ENCODE results near the gene OPRD1. TPM values are rescaled to one million over a fixed set of nuclear protein-coding genes. Genes with fewer than 3 reads are reported as not detected.
A peak's percentile ranks its signal among the peaks of the same experiment; 100 is the strongest.
"Not testable (repeated sequence)": the region's sequence is repeated elsewhere in the genome, so short reads cannot be mapped to it uniquely, and the experiment has no call there.

OPRD1 gene
- polyA plus RNA-seq, 3 donors: 0.01 TPM; not detected in 2

GRCh38 chr1:28845786-28846543 lies 34.0 kb downstream of the OPRD1 start:
- Mint-ChIP-seq H3K36me3 (no peaks in the 10 kb centered on the region), H3K27me3 (ENCODE audit: low read depth in 3 of 3) (peaks cover 1 to 4% (median 3%) of the 10 kb centered on the region in 3 donors), H3K9me3 (no peaks in the 10 kb centered on the region), H3K27ac (peak overlapping the region in 3 of 7 donors; percentile 0 to 18 (median 14)), H3K4me1 (peaks cover 9% of the 10 kb centered on the region), H3K4me3 (no peak overlapping the region)
- H3K27ac ChIP-seq (ENCODE audit: low read depth in 1 of 2, low read length in 2 of 2): peak overlapping the region in 1 of 2 donors; percentile 3
- intact Hi-C loops (cut with micrococcal nuclease): no loop called here
- peak overlapping the region; percentile 63 for H2AFZ ChIP-seq (ENCODE audit: insufficient read depth, low read depth, low read length, poor library complexity, severe bottlenecking)
- no peaks in the 10 kb centered on the region for H3K36me3 ChIP-seq (replicated peaks in 1 of 2; ENCODE audit: control insufficient read depth in 1 of 2, insufficient read depth in 2 of 2, low read length in 2 of 2)
- H3K4me2 ChIP-seq (replicated peaks; ENCODE audit: extremely low read depth, low read length, poor library complexity, severe bottlenecking): no peak overlapping the region
- H3K27me3 ChIP-seq (ENCODE audit: control insufficient read depth in 2 of 2, insufficient read depth in 2 of 2, low read length in 2 of 2): no peaks in the 10 kb centered on the region
- TF ChIP-seq CTCF (IDR thresholded peaks at IDR 0.05): no peak
- no peaks in the 10 kb centered on the region for H3K9me3 ChIP-seq (replicated peaks in 1 of 2; ENCODE audit: control insufficient read depth in 1 of 2, insufficient read depth in 1 of 2, low read length in 2 of 2)
- no peak for DNase-seq
- H3K9ac ChIP-seq (ENCODE audit: insufficient read depth, low read length, poor library complexity, severe bottlenecking): no peak overlapping the region
- WGBS (ENCODE audit: insufficient coverage): 28% methylated on average over 5 of the region's 8 CpGs
- H4K20me1 ChIP-seq (ENCODE audit: insufficient read depth, low read length): no peaks in the 10 kb centered on the region
- H3K79me2 ChIP-seq (ENCODE audit: insufficient read depth, low read length): no peaks in the 10 kb centered on the region
- no peak overlapping the region for H3K4me3 ChIP-seq (replicated peaks in 1 of 3; ENCODE audit: low read depth in 2 of 3, low read length in 3 of 3)
- peaks cover 0 to 4% of the 10 kb centered on the region in 2 donors for H3K4me1 ChIP-seq (ENCODE audit: control insufficient read depth in 1 of 2, insufficient read depth in 2 of 2, low read length in 2 of 2)

GRCh38 chr1:28847207-28847606 lies 35.2 kb downstream of the OPRD1 start:
- H3K27ac ChIP-seq (ENCODE audit: low read depth in 1 of 2, low read length in 2 of 2); H3K27ac Mint-ChIP-seq; H2AFZ ChIP-seq (ENCODE audit: insufficient read depth, low read depth, low read length, poor library complexity, severe bottlenecking); H3K4me1 ChIP-seq (ENCODE audit: control insufficient read depth in 1 of 2, insufficient read depth in 2 of 2, low read length in 2 of 2); H3K36me3 Mint-ChIP-seq; H3K79me2 ChIP-seq (ENCODE audit: insufficient read depth, low read length); H3K9ac ChIP-seq (ENCODE audit: insufficient read depth, low read length, poor library complexity, severe bottlenecking); H3K9me3 ChIP-seq (replicated peaks in 1 of 2; ENCODE audit: control insufficient read depth in 1 of 2, insufficient read depth in 1 of 2, low read length in 2 of 2); intact Hi-C loops (cut with micrococcal nuclease); DNase-seq; H3K36me3 ChIP-seq (replicated peaks in 1 of 2; ENCODE audit: control insufficient read depth in 1 of 2, insufficient read depth in 2 of 2, low read length in 2 of 2); H3K4me2 ChIP-seq (replicated peaks; ENCODE audit: extremely low read depth, low read length, poor library complexity, severe bottlenecking); H3K27me3 ChIP-seq (ENCODE audit: control insufficient read depth in 2 of 2, insufficient read depth in 2 of 2, low read length in 2 of 2); H3K27me3 Mint-ChIP-seq (ENCODE audit: low read depth in 3 of 3); H3K4me3 Mint-ChIP-seq; H3K9me3 Mint-ChIP-seq; H3K4me3 ChIP-seq (replicated peaks in 1 of 3; ENCODE audit: low read depth in 2 of 3, low read length in 3 of 3); H4K20me1 ChIP-seq (ENCODE audit: insufficient read depth, low read length); H3K4me1 Mint-ChIP-seq: not testable (repeated sequence)
- WGBS (ENCODE audit: insufficient coverage): 100% methylated on average over 4 of the region's 6 CpGs

Measured in CD14-positive monocyte (primary cell).